IPS DF 4.7 (cell line): Measurements from ENCODE around the gene PRKAR2A.
A peak's percentile ranks its signal among the peaks of the same experiment; 100 is the strongest.
"Not testable (repeated sequence)": the region's sequence is repeated elsewhere in the genome, so short reads cannot be mapped to it uniquely, and the experiment has no call there.

Source experiments
- DNase-seq: peaks from one replicate; pipeline ENCODE4 v3.0.0-alpha.2; 2013; ENCODE audit warnings: low spot score; ENCODE audit errors: extremely low read depth

PRKAR2A gene

DNA sequence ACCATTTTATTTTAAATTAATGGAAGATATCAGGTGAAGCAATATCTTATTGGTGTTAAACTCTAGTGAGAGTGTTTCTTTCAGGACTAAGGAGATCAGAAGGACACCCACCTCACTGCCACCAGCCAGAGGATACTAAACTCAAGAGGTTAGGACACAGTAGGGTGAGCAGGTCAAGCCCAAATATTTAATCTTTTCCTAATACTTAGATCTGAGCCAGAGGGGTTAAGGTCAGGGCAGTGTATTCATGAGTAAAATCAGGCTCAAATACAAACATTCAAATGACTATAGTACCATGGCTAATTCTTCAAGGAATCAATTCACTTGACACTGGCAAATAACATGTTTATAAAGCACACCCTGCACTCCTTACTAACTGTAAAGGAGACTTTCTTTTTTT is 65.6 kb downstream of the PRKAR2A start:
- no peak for DNase-seq

DNA sequence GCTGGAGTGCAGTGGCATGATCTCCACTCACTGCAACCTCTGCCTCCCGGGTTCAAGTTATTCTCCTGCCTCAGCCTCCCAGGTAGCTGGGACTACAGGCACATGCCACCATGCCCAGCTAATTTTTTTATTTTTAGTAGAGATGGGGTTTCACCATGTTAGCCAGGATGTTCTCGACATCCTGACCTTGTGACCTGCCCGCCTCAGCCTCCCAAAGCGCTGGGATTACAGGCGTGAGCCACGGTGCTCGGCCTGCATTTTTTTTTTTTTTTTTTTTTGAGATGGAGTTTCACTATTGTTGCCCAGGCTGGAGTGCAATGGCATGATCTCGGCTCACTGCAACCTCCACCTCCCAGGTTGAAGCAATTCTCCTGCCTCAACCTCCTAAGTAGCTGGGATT is 69.1 kb downstream of the PRKAR2A start:
- not testable (repeated sequence) for DNase-seq

DNA sequence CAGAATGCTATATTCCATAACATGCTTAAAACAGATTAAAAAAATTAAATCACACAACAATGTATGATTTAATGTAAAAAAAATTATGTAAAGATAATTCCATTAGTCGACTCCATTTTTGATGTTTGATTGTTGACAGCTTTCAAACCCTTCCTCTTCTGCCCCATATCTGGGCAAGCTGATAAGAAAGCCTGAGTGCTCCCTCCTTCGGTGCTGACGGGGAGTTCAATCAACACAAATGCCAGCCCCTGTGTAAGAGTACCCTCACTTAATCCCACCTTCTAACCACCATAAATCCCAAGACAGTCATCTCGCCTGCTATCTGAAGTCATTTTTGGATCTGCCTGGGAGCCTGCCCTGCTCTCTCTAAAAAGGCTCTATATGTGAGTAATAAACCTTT is 70.8 kb downstream of the PRKAR2A start:
- no peak for DNase-seq

DNA sequence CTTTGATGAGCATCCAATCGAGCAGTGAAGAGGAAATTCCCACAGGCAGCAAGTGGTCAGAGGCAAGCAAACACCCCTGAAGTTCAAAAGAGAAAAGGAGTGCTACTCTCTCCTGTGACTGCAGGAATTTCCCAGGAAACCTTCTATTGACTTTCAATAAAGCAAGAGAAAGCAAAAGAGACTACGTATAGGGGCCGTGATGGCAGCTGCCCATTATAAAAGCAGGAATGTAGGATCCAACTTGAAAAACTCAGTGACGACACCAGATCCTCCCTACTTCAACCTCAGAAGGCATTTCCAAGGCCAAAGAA is 77.5 kb downstream of the PRKAR2A start:
- no peak for DNase-seq

DNA sequence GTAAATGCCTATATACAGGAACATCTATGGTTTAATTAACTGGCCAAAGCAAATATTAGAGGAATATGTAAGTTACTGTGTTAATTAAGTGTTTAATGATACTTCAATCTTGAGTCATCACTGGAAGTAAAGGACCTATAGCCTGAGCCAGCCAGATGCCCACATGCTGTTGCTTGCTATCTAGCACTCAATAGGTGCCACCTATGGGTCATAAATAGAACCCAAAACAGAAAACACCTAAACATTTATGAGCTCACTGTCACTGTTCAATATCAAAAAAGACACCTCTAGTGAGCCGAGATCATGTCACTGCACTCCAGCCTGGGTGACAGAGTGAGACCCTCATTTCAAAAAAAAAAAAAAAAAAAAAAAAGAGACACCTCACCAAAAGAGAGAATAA is 82.3 kb downstream of the PRKAR2A start:
- DNase-seq = no peak

DNA sequence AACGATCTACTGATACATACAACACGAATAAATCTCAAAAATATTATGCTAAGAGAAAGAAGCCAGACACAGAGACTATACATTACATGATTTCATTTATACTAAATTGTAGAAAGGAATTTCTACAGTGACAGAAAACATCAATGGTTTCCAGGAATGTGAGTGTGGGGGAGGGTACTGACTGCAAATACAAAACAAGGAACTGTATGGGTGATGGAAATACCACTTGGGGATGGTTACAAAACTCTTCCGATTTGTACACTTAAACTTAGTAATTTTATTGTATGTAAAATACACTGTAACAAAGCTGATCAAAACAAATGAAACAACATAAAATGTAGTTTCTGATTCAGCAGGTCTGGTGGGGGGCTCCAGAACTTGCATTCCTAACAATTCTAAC is 84.9 kb downstream of the PRKAR2A start:
- no peak for DNase-seq

DNA sequence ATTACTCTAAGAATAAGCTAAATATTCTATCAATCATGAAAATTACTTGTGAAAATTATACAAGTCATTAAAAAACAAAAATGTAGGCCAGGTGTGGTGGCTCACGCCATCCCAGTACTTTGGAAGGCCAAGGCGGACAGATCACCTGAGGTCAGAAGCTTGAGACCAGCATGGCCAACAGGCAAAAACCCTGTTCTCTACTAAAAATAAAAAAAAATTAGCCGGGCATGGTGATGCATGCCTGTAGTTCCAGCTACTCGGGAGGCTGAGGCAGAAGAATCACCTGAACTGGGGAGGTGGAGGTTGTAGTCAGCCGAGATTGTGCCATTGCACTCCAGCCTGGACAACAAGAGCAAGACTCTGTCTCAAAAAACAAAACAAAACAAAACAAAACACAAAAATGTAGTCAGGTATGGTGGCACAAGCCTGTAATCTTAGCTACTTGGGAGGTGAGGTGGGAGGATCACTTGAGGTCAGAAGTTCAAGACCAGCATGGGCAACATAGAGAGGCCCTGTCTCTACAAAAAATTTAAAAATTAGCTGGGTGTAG is 87.6 kb downstream of the PRKAR2A start:
- DNase-seq = not testable (repeated sequence)

DNA sequence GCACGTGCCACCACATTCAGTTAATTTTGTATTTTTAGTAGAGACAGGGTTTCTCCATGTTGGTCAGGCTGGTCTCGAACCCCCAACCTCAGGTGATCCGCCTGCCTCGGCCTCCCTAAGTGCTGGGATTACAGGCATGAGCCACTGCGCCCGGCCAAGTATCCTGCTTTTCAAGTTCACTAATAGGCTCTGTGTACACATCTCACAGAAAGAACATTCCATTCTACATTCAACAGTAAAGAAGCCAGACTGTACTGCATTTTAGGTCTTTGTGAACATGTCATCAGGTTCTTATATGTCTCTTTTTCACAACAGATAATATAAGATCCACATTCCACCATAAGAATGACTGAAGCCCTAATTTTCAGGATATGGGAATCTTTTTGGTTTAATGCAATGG is 88.1 kb downstream of the PRKAR2A start:
- not testable (repeated sequence) for DNase-seq

DNA sequence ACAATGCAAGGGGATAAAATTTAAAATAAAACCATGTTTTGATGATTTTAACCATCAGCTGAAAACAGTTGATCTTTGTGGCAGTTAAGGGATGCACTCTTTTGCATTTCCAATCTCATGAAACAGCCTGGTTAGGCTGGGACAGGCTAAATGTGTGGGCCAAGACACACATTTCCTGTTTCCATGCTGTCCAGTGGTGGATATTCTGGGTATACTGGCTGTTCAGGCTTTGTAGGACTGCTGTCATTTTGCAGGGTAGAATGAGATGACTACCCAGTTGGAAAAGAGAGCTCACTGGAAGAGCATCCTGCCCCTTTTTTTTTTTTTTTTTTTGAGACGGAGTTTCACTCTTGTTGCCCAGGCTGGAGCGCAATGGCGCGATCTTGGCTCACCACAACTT is 88.6 kb downstream of the PRKAR2A start:
- no peak for DNase-seq

DNA sequence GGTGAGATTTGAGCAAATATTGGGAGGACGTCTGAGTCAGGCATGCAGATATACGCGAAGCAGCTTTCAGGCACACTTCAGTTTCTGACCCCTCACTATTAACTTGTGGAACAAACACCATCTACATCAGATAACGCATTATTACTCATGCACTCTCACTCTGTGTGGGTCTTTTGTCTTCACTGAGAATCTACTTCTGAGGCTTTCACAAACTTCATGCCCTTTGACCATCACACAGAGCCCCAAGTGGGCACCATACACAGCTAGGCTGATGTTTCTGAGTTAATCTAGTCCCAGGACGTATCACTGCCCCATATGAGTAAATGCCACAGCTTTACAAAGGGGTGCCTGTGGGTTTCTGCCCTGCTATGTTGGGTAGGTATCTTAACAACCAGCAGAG is 91.0 kb downstream of the PRKAR2A start:
- no peak for DNase-seq

DNA sequence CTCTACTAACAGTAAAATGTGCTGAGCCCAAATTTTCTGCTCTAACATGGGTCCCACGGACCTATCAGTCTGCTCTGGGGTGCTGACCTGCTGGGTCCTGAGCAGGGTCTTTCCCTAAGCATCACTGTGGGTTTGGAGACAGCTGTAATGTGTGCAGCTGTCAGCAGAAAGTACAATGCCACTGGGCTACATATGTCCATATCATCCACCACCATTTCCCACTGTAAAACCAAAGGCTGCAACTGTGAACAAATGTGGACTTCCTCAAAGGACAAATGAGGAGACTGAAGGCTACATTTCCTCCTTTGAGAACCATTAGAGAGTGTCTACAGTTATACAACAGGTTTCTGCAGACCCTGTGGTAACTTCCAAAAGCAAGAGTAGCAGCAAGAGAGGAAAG is 96.8 kb downstream of the PRKAR2A start:
- DNase-seq = no peak

DNA sequence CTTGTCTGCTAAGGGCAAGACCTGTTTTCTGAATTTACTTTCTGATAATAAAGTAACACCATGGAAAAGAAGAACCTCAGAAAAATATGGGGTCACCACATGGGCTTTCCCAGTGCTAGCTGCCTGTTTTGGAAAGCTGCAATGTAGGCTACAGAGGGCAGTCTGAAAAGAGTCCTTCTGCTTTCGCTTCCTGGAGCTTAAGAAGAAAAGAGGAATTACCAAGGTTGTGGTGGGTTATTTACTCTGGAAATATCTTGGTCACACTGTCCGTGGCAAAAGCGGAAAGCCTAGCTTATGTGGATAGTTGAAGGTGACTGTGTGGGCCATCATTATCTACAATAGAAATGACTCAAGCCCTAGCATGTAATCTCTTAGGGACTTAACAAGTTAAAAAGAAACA is 98.9 kb downstream of the PRKAR2A start:
- no peak for DNase-seq

DNA sequence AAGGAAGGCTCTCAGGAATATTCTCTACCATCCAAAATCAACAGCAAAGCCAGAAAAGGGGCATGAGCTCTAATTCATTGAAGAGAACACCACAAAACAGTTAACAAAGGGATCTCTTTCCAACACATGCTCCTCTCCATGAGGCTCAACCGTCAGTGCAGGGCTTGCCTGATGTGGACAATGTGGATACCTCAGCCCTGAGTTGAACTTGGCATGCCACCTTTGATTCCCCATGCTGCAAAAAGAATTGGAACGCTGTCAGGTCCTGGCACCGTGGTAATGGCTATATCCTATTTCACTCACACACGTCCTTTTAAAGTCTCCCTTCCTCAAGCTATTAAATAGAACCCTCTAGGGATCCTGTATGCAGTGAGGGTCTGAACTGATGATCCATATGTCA is 100.0 kb downstream of the PRKAR2A start:
- no peak for DNase-seq

DNA sequence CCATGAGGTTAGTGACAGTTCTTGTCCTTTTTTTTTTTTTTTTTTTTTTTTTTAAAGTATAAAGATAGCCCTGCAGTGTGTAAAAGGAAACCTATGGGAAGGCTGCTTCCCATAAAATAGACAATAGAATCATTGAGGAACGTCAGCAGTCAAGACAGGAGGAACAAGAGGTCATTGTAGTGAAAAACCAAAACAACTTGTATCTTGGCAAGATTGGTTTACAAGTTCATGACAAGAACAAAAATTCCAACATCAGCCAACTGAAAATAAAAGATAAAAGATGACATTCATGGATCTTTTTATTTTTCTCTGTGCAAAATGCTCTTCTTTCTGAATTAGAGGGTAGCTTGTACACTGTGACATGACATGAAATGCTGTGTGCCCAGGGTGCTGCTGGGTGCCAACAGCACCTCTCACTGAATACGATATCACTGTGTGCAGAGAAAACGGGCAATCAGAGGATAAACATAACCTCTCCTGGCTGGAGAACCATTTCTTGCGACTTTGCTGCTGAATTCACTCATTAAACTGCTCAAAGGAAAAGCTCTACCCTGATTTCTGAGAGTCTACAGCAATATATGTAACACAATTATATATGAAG is 100.6 kb downstream of the PRKAR2A start:
- no peak for DNase-seq

DNA sequence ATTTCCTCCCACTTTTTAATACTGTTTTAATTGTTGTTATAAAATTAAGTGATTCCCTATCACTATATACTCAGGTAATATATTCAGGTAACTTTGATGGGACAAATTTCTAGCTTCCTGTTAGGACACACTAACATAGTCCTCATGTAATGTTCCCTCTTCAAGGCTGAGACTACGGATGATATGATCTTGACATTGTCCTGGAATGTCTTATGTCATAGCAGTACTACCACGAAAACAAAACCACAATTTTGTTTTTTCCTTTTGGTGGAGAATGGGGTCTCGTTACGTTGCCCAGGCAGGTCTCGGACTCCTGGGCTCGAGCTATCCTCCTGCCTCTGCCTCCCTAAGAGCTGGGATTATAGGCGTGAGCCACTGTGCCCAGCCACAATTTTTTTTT is 103.9 kb downstream of the PRKAR2A start:
- no peak for DNase-seq

DNA sequence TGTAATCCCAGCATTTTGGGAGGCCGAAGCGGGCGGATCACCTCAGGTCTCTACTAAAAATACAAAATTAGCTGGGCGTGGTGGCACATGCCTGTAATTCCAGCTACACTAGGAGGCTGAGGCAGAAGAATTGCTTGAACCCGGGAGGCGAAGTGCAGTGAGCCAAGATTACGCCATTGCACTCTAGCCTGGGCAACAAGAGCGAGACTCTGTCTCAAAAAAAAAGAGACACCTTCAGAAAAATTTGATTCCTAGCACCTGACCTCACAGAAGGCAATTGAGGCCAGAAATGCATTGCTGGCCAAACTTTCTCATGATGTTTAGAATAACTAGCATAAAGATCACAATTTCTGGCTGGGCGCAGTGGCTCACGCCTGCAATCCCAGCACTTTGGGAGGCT is 106.4 kb downstream of the PRKAR2A start:
- not testable (repeated sequence) for DNase-seq

DNA sequence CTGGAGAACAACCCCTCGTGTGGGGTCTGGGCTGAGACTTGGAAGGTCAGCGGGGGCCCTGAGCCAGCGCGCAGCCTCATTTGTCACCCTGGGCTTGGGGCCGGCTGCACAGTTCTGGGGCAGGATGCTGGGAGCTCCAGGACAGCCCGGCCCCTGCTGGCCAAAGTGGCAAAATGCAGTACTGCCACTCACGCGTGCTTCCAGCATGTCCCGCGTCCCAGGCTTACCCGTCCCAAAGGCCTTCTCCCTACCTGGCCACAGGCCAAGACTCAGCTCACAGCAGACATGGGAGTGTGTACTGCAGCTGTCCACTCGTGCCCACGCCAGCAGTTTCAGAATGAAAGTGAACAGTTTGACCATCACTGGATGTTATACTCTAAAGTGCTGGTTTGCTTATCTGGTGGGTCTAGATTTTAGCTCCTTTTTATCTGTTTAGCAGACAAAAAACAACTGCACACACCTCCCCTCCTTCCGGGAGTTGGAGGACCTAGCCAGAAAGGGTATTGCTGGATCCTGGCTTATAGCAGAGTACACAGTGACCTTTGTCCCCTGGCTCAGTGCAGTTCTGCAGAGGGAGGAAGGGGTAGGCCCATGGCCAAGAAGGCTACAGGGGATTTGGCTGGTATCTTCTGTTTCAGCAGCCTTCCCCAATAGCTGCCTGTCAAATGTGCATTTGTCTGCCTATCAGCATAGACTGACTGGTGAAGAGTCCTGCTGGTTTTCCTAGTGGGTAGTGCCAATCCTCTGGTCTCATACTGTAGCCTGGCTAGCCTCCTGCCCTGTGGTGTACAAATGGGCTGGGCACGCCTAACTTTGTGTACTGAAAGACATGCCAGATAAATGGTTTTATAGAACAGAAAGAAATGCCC is 107.5 kb downstream of the PRKAR2A start:
- peak; percentile 28 for DNase-seq

DNA sequence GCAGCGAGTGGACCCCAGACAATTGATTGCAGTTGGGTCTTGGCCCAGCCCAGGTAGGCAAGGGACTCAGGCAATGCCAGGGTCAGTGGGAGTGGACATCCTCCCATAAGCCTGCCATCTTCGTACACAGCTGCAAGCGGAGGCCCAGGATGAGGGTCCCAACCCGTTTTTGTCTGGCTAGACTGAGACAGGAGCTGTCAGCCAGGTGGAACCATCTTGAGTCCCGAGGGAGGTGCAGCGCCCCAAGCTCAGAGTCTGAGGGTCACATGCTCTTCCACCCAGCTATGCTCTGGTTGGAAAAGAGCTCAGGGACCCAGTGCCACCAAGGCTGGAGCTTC is 108.1 kb downstream of the PRKAR2A start:
- no peak for DNase-seq

DNA sequence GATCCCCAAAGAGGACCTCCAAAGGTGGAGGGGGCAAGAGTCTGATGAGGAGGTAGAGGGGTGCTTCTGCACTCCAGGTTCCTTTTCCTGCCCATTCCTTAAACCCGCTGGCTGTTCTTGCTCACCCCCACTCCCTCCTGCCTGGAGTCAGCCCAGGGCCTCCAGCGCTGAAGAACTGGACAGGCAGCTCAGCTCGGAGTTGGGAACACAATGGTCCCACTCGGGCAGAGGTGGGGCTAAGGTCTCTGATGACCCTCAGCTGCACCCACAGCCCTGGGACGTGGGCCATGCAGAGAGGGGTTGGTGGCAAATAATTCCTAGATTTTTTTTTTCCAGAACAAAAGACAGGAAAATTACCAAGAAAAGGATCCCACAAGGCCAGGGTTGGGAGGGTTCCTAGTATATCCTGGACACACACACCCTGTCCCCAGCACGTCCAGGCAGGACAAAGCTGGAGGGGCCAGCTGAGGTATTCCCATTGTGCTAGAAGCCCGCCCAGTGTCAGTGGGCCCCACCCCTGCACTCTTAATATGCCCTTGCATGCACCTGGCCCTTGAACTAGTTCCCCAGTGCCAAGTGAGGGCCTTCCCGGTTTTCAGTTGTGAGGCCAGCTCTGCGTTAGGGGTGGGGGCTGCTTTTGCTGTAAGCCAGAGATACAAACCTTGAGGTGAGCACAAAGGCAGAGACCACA is 108.6 kb downstream of the PRKAR2A start:
- DNase-seq = no peak

DNA sequence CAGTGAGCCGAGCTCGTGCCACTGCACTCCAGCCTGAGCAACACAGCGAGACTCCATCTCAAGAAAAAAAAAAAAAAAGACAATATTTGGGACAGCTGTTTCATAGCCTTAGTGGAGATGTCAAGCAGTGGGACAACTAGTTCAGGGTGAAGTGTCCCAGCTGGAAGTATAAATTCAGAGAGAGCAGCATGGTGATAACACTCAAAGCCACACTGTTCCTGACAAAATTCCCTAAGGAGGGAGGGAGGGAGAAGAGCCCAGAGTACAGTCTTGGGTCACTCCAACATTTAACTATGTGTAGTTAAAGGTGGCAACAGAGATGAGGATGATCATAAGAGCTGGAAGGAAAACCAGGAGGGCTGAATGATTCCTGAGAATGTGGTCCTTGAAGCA is 109.5 kb downstream of the PRKAR2A start:
- DNase-seq = no peak

DNA sequence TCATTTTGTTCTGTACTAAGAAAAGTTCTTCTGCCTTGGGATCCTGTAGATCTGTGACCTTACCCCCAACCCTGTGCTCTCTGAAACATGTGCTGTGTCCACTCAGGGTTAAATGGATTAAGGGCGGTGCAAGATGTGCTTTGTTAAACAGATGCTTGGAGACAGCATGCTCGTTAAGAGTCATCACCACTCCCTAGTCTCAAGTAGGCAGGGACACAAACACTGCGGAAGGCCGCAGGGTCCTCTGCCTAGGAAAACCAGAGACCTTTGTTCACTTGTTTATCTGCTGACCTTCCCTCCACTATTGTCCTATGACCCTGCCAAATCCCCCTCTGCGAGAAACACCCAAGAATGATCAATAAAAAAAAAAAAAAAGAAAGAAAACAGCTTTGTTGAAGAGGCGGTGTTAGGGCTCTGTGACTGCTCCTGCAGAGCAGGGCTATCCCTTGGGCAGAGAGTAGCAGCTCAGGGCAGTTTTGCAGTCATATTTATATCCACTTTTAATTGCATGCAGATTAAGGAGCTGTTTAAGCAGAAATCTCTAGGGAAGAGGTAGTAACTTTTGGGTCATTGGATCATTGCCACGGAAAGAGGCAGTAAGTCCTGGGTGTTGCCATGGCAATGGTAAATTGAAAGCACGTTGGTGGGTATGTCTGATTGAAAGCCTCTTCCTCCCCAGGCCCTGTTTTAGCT is 112.5 kb downstream of the PRKAR2A start:
- DNase-seq = not testable (repeated sequence)

DNA sequence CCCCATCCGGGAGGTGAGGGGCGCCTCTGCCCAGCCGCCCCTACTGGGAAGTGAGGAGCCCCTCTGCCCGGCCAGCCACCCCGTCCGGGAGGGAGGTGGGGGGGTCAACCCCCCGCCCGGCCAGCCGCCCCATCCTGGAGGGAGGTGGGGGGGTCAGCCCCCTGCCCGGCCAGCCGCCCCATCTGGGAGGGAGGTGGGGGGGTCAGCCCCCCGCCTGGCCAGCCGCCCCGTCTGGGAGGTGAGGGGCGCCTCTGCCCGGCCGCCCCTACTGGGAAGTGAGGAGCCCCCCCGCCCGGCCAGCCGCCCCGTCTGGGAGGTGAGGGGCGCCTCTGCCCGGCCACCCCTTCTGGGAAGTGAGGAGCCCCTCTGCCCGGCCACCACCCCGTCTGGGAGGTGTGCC is 113.1 kb downstream of the PRKAR2A start:
- not testable (repeated sequence) for DNase-seq
